HG03439 (cell line): Measurements from ENCODE around the gene SPINK7.
"Not testable (repeated sequence)": the region's sequence is repeated elsewhere in the genome, so short reads cannot be mapped to it uniquely, and the experiment has no call there.

ENCODE experiments used
- ATAC-seq: cut with Tn5 transposase; IDR thresholded peaks from one replicate; pipeline ENCODE4 v1.9.1; 2021; ENCODE audit warnings: mild to moderate bottlenecking, moderate library complexity; ENCODE audit not compliant: unreplicated experiment

Gene SPINK7

GRCh38 chr5:148312153-148312552, at the start of gene SPINK7:
Gene SPINK7 (plus strand): TSS chr5:148312423. CDS start chr5:148312484, 61 bp downstream.
- no peak for ATAC-seq

- no peak for ATAC-seq
These were observed 44.3 kb upstream of the SPINK7 start for GRCh38 chr5:148267962-148268361.

DNA sequence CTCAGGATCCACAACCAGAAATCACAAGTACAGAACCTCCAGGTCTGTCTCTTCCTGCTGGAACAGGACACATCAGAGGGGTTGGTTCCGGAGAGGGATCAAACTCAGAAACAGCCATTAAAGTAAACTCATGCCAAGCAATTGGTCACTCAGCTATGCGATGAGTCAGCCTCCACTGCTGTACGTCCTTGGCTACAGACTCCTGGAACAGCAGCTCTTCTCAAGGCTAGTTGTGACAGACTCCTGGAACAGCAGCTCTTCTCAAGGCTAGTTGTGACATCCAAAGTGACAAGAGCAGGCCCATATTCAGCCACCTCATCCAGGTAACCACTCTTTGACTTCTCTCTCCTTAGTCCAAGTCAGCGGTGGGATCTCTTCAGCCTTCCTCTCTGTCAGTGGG, 43.7 kb upstream of the SPINK7 start, which contains the start of gene SPINK13:
TSS of gene SPINK13 (plus strand) at position 229 of the 400 bp plus-strand sequence. CDS start 1,279 bp downstream, outside the sequence.
- ATAC-seq, result no peak

GRCh38 chr5:148275129-148275528, 37.1 kb upstream of the SPINK7 start:
- ATAC-seq, result not testable (repeated sequence)

- not testable (repeated sequence) for ATAC-seq
These were observed 31.3 kb upstream of the SPINK7 start for GRCh38 chr5:148280893-148281292.

- not testable (repeated sequence) for ATAC-seq
These were observed 30.9 kb upstream of the SPINK7 start for GRCh38 chr5:148281336-148281735.

DNA sequence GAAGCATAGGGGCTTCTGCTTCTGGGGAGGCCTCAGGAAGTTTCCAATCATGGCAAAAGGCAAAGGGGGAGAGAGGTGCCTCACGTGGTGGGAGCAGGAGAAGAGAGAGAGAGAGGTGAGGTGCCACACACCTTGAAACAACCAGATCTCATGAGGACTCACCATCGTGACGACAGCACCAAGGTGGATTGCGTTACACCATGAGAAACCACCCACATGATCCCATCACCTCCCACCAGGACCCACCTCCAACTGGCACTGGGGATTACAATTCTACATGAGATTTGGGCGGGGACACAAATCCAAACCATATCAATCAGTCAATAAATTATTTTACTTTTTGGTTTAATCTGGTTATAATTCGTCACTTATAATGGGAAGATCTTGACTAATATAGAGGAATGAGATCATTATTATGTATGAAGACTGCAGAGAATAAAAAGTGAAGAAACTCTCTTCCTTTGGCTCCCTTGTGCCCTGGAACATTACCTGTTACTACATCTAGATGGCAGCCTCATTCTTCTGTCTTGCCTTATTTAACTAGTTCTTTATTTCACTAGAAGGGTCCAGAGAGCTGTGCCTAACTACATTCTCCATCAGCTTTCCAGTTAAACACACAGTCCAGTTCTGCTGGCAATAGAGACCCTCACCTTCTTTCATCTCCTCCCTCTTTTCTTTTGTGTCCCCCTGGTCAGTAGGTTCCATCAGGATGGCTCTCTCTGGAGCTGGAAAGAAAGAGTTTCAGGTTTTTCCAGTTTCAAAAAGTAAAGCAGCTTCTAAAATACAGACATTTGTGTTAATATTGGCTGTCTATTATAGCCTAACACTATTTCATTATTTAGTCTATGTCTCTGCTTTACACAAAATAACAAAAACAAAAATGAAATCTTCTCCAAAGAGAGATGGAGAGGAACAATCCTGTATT, 21.7 kb upstream of the SPINK7 start:
- no peak for ATAC-seq

DNA sequence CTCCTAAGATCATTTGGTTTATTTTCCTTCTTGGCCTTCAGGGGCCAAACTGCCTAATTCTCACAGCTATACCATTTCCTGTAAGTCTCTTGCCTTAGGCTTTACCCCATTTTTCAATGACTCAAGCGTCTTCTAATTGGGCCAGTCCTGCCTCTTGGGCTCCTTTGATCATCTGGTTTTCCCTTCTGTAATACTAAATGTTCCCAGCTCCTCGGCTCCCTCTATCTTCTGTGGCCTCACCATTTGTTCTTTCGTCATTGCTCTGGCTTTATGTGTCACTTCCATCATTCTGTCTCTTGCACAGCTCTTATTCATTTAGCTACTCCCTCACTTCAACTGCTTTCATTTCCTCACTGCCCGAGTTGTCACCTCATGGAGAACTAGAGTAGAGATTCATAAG, 14.5 kb upstream of the SPINK7 start:
- ATAC-seq, result no peak

- ATAC-seq, result no peak
These were observed 5.8 kb upstream of the SPINK7 start for GRCh38 chr5:148306446-148306845.

DNA sequence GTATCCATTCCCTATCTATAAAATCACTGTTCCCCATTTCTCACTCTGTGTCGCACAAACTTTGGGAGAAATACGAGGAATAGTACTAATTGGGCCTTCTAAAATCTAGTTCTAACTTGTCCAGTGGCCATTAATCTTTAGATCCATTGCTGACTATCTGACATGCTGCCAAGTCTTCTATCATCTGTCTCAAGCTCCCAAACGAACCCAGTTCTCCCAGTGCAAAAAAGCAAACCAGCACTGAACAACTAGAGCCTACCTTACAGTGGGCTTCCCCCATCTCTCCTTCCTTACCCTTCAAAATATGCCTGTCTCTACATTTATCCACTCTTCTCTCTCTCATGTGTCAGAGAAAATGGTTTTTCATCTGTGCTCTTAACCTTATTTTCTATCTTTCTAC, 3.2 kb upstream of the SPINK7 start:
- no peak for ATAC-seq

GRCh38 chr5:148309746-148310145, 2.5 kb upstream of the SPINK7 start:
- ATAC-seq, result no peak

DNA sequence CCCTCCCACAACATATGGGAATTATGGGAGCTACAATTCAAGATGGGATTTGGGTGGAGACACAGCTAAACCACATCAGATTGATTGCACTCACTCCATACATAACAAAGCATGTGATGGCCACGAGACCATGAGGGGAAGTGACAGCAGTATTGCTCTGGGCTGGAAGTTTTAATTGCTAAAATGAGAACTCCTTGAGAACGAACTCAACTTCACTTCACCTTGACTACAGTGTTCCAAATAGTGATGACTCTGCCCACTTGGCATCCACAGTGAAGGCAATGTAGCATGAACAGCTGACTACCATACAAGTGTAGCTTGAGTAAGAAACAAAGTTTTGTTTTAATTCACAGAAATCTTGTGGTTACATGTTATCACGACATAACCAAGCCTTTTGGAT, 739 bp upstream of the SPINK7 start:
- no peak for ATAC-seq

DNA sequence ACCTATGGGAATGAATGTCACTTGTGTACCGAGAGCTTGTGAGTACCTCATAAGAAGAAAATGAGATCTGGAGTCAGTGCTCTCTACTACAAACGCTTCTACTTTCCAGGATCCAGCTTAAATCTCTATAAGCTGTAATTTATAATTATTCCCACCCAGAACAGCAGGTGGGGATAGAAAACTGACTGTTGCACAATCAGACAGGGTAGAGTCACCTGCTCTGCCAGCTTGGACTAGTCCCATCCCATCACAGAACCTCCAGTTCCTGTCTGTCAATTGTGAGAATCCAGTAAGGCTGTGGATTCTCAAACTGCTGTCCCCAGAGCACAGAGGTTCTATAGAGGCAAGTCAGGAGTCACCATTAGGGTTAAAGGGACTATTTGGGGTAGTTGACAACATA, 2.0 kb downstream of the SPINK7 start:
- no peak for ATAC-seq

- ATAC-seq, result no peak
These were observed 2.5 kb downstream of the SPINK7 start for GRCh38 chr5:148314731-148315130.

GRCh38 chr5:148320011-148320963, 8.1 kb downstream of the SPINK7 start:
- not testable (repeated sequence) for ATAC-seq

DNA sequence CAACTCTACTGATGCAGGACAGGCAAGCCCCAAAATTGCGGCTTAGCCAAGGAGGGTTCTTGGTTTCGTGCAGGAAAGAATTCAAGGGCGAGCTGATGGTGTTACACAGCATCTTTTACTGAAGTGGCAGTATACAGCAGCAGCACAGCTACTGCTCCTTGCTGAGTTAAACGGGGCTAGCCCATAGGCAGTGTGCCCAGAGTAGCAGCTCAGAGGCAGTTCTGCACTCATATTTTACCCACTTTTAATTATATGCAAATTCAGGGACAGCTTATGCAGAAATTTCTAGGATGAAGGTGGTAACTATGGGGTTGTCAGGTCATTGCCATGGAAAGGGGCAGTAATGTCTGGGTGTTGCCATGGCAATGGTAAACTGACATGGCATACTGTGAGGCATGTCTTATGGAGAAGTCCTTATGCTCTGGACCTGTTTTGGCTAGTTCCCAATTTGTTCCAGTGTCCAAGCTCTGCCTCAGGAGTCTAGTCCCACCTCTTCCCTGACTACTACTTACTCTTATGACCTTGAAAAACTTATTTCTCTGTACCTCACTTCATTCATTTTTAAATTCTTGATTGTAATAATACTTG, 21.1 kb downstream of the SPINK7 start:
- ATAC-seq, result no peak

GRCh38 chr5:148335259-148335658, 23.0 kb downstream of the SPINK7 start, which contains the start of gene SPINK9:
Gene SPINK9 (plus strand): TSS chr5:148335559. CDS start chr5:148335614, 55 bp downstream.
- ATAC-seq, result no peak

DNA sequence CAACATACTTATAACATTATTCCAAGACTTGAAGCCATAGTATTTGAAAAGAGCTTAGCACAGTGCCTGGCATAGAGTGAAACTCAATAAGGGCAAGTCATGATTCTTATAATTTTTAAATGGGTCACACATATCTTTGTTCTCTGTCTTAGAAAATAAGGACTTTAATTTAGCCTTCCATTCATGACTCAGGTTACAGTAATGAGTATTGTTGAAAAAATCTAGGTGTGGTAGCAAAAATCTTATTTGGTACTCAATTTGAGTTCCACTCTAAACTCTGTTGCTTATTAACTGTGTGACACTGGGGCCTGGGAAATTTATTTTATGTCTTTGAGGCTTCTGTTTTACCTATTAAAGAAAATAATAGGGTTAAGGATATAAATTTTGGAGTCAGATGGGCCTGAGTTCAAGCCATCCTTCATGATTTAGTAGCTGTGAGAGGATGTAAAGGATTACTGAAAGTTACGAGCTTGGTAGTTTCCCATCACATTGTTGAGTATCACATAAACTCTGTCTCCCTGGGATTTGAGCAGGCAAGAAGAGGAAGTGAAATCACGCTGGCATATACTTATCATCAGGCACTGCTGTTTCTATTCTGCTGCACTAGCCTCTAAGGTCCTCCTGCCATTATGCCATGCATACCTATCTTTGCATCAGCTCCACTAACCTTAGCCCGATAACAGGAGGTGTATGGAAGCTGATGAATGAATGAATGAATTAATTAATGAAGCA, 24.6 kb downstream of the SPINK7 start:
- no peak for ATAC-seq

DNA sequence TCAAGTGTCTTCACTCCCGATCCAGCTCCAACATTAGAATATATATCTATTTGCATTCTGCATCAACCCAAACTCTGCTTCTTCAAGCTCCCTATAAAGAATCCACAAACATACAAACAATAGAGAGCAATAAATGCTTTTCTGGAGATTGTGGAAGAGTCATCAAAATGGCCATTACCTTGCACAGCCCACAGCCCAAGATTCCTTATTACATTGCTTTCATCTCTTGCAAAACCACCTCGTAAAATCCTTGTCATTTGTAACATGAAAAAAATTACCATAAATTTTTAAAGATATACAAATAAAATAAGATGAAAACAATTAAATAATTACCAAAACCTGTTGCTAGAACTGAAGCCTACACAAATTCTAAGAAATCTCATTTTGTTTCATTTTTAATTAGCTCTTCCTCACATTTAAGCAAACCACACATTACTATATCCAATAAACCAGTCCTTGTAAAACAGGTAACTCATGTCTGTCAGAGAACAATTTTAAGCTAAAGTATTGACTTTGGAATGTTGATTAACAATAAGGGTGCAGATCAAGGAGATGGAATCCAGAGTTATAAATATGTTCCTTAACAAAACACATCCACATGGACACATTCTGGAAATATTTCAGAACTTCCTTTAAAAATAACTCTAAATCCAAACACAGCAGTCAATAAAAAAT, 30.3 kb downstream of the SPINK7 start:
- no peak for ATAC-seq

GRCh38 chr5:148343046-148343407, 30.8 kb downstream of the SPINK7 start:
- no peak for ATAC-seq
